GM10266 (cell line): ENCODE data around the gene CDH4.

ENCODE experiments used
- DNase-seq: peaks from one replicate; pipeline ENCODE4 v3.0.0; 2012; ENCODE audit errors: extremely low spot score
- TF ChIP-seq, protein P1 (sequence below): IDR thresholded peaks from 2 replicates; pipeline ENCODE4 v1.5.1; 2012; ENCODE audit warnings: mild to moderate bottlenecking, low read depth; ENCODE audit not compliant: control insufficient read depth, insufficient read depth; ENCODE audit errors: missing control alignments

Gene CDH4

DNA sequence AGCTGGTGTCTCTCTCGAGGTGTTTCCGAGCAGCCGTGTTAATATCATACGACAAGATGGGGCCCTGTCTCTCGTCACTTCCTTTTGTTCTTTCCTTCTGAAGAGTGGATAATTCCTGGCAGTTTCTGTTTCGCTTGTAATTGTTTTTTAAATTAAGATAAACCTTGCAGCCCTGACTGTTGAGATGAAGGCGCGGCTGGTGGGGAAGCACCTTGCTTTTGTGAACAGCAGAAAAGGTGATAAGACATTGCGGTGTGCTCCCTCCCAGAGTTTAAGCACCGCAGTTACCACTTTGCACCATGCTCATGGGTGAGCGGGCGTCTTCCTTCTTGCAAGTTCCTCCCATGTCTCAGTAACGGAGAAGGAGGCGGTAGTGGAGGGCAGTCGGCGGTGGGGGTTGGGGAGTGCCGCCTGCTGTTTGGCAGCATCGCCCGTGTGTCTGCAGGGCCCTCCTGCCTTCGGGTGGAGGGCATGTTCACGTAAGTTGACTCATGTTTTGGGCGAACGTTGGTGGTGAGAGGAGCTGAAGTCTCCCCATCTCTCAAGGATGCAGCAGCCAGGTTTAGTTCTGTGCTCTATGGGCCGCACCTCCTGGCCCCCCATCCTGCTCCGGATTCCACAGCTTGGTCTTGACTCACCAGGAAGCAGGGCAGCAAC, 467.8 kb downstream of the CDH4 start:
- DNase-seq = no peak
- TF ChIP-seq, protein P1, sequence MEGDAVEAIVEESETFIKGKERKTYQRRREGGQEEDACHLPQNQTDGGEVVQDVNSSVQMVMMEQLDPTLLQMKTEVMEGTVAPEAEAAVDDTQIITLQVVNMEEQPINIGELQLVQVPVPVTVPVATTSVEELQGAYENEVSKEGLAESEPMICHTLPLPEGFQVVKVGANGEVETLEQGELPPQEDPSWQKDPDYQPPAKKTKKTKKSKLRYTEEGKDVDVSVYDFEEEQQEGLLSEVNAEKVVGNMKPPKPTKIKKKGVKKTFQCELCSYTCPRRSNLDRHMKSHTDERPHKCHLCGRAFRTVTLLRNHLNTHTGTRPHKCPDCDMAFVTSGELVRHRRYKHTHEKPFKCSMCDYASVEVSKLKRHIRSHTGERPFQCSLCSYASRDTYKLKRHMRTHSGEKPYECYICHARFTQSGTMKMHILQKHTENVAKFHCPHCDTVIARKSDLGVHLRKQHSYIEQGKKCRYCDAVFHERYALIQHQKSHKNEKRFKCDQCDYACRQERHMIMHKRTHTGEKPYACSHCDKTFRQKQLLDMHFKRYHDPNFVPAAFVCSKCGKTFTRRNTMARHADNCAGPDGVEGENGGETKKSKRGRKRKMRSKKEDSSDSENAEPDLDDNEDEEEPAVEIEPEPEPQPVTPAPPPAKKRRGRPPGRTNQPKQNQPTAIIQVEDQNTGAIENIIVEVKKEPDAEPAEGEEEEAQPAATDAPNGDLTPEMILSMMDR = no peak

DNA sequence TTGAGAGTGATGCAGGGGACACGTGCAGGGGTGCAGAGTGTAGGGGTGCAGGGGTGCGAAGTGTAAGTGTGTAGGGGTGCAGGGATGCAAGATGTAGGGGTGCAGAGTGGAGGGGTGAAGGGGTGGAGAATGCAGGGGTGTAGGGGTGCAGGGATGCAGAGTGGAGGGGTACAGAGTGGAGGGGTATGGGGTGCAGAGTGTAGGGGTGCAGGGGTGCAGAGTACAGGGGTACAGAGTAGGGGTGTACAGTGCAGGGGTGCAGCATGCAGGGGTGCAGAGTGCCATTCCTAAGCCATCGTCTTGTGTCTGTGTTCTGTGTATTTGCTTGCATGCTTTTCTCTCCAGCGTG, 468.3 kb downstream of the CDH4 start:
- TF ChIP-seq, protein P1 = no peak
- DNase-seq = no peak

DNA sequence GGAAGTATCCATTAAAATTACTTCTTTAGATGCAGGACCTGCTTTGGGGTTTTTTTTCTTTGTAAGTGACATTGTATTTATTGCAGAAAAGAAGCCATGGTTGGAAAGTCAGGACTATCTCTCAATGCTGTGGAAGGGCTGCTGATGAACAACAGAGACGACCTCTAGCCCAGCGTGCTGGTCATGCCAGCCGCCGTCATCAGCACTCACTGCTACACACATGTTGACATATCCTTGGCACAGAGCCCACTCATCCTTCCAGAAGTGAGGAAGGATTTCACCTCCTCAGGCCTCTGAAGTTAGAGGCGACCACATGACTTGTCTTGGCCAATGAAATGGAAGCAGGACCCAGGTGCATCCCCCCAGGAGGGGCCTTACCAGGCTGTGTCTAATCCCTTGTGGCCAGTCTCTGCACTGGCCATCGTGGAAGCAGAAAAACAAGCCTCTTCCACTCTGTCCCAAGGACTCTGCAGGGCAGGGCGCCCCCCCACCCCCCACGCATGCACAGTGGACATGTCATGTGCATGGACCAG, 470.2 kb downstream of the CDH4 start:
- TF ChIP-seq, protein P1 = no peak

DNA sequence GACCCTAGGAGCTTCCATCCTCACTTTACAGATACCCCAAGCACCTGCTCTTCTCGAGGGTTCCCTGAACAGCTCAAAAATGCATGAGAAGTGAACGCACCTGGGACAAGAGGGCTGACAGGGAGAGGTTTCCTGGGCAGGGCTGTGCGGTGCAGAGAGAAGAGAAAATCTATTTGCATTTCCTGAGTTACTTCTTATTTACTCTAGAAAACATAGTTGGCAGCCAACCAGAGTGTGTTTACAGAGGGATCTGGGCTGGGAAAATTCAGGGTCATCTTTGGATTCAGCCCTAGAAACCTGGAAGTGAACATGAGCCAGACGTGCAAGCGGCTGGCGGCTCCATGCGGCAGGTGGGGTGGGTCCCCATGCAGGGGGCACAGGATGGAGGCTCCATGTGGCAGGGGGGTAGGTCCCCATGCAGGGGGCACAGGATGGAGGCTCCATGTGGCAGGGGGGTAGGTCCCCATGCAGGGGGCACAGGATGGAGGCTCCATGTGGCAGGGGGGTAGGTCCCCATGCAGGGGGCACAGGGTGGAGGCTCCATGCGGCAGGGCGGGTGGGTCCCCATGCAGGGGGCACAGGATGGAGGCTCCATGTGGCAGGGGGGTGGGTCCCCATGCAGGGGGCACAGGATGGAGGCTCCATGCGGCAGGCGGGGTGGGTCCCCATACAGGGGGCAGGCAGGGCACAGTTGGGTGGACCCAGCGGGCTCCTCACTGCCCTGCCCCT, 471.6 kb downstream of the CDH4 start:
- no peak for DNase-seq
- TF ChIP-seq, protein P1 = no peak

More for the DNA sequence above, 470.2 kb downstream of the CDH4 start:
- DNase-seq = no peak

DNA sequence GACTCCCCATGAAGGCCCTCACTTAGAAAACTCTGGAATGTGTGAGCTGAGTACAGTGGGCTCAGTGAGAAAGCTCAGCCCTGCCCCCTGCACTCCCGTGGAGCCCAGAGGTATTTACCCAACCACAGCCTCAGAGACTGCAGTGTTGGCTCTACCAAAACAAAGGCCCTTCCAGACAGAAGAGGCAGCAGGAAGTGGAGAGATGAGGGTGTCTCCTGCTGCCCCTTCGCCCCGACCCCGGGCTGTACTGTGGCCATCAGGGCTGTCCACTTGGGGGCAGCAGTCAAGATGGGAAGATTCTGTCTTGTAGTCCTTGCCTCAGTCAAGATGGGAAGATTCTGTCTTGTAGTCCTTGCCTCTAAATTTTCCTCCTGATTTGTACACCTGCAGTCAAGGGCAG, 472.3 kb downstream of the CDH4 start:
- TF ChIP-seq, protein P1 = no peak
- DNase-seq = no peak

DNA sequence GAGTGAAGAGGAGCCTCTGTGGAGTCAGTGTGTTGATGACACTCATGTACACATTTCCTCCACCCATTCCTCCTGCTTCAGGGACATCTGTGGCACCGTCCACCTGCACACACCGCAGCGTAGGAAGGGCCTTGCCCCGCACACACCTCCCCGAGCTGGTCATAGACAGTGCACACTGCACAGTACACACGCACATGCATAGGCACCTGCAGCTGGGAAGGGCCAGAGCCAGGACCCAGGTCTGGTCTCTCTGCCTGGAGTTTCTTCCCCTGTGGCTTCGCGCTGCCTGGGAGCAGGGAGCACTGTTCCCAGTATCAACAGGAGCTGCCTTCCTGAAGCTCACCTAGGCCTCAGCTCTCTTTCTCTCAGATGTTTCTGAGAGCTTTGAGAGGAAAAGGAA, 473.1 kb downstream of the CDH4 start:
- TF ChIP-seq, protein P1 = no peak
- no peak for DNase-seq

DNA sequence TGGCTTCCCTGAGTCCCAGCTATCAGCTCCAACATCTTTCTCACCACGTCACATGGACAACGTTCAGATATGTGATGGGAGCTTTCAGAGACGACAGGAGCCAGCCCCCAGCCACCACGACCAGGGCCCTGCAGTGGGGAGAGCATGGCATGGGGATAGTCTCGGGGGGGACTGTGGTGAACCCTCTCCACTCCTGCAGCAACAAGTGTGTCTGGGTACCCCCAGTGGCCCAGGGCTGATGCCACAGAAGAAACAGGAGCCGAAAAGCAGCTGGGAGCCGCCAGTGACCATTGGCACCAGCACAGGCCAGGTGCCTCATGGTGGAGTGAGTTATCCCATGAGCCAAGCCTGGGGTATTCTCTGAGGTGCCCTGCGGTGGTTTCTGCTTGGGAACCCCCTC, 473.9 kb downstream of the CDH4 start:
- no peak for DNase-seq

More for the DNA sequence above, 473.9 kb downstream of the CDH4 start:
- TF ChIP-seq, protein P1 = no peak
